Mesendoderm (in vitro differentiated cells): Measurements from ENCODE around the gene TUT7.

Experiments
- DNase-seq: peaks from one replicate; pipeline ENCODE4 v3.0.0; 2013
- H2AK5ac ChIP-seq: 2 replicates; pipeline ENCODE4 v1.6.1; 2013; ENCODE audit warnings: low read length, inconsistent platforms
- H2BK120ac ChIP-seq: 2 replicates; pipeline ENCODE4 v1.6.1; 2013; ENCODE audit warnings: low read depth, mild to moderate bottlenecking, low read length, moderate library complexity, mixed read lengths
- H2BK15ac ChIP-seq: replicated peaks from 2 replicates; pipeline ENCODE4 v1.6.1; 2013; ENCODE audit warnings: low read depth, mild to moderate bottlenecking, moderate library complexity
- H2BK5ac ChIP-seq: 2 replicates; pipeline ENCODE4 v1.6.1; 2013; ENCODE audit warnings: low read length, inconsistent platforms
- H3K18ac ChIP-seq: 2 replicates; pipeline ENCODE4 v1.6.1; 2013; ENCODE audit warnings: mild to moderate bottlenecking, low read length, mixed read lengths
- H3K23ac ChIP-seq: one replicate; pipeline ENCODE4 v1.6.1; 2013; ENCODE audit warnings: low read length
- H3K27ac ChIP-seq: 2 replicates; pipeline ENCODE4 v1.5.1; 2013; ENCODE audit warnings: low read depth, mild to moderate bottlenecking, inconsistent platforms, low read length, moderate library complexity
- H3K27me3 ChIP-seq: 2 replicates; pipeline ENCODE4 v1.6.1; 2013; ENCODE audit warnings: low read length, control low read depth, mild to moderate bottlenecking, inconsistent platforms; ENCODE audit not compliant: insufficient read depth, poor library complexity
- H3K36me3 ChIP-seq: 2 replicates; pipeline ENCODE4 v1.6.1; 2013; ENCODE audit warnings: low read length, inconsistent platforms; ENCODE audit not compliant: control insufficient read depth, insufficient read depth
- H3K4ac ChIP-seq: one replicate; pipeline ENCODE4 v1.6.1; 2013; ENCODE audit warnings: low read depth, mild to moderate bottlenecking, low read length, moderate library complexity
- H3K4me1 ChIP-seq: 2 replicates; pipeline ENCODE4 v1.6.1; 2013; ENCODE audit warnings: low read depth, low read length, inconsistent platforms; ENCODE audit not compliant: control insufficient read depth
- H3K4me2 ChIP-seq: 2 replicates; pipeline ENCODE4 v1.6.1; 2013; ENCODE audit warnings: low read length
- H3K4me3 ChIP-seq: 2 replicates; pipeline ENCODE4 v1.5.1; 2013; ENCODE audit warnings: mild to moderate bottlenecking, low read length
- H3K56ac ChIP-seq: one replicate; pipeline ENCODE4 v1.6.1; 2013; ENCODE audit warnings: low read length
- H3K79me1 ChIP-seq: 2 replicates; pipeline ENCODE4 v1.6.1; 2013; ENCODE audit warnings: low read length, inconsistent platforms
- H3K79me2 ChIP-seq: 2 replicates; pipeline ENCODE4 v1.6.1; 2013; ENCODE audit warnings: mild to moderate bottlenecking, low read length; ENCODE audit not compliant: control insufficient read depth, insufficient read depth
- H3K9ac ChIP-seq: 2 replicates; pipeline ENCODE4 v1.6.1; 2013; ENCODE audit warnings: low read length, inconsistent platforms
- H4K5ac ChIP-seq: one replicate; pipeline ENCODE4 v1.6.1; 2013; ENCODE audit warnings: low read length
- H4K8ac ChIP-seq: one replicate; pipeline ENCODE4 v1.6.1; 2013; ENCODE audit warnings: low read depth, mild to moderate bottlenecking, control low read depth, low read length, moderate library complexity
- WGBS: extraction: QIAGEN DNeasy Blood & Tissue Kit; methylation state at CpG from one replicate; pipeline ENCODE4 v1.1.7; 2013; ENCODE audit warnings: low lambda C conversion rate, missing lambda C conversion rate; ENCODE audit not compliant: insufficient coverage; ENCODE audit errors: extremely low coverage; 5-methylcytosine and 5-hydroxymethylcytosine counted together

The TUT7 gene

GRCh38 chr9:86277072-86277471 lies 77.1 kb downstream of the TUT7 start:
- no peaks in the 10 kb centered on the region for H3K4me1 ChIP-seq
- no CpG with 5 or more reads among the region's 1 CpG for WGBS
- no peak overlapping the region for H3K27ac ChIP-seq
- no peak for DNase-seq
- H3K36me3 ChIP-seq: no peaks in the 10 kb centered on the region
- no peak overlapping the region for H3K4me2 ChIP-seq
- no peak overlapping the region for H2BK120ac ChIP-seq
- H3K56ac ChIP-seq: no peak overlapping the region
- H2BK15ac ChIP-seq: no peak overlapping the region
- H4K8ac ChIP-seq: no peak overlapping the region
- H3K4me3 ChIP-seq: no peak overlapping the region
- H2AK5ac ChIP-seq: no peak overlapping the region
- no peaks in the 10 kb centered on the region for H3K27me3 ChIP-seq
- H2BK5ac ChIP-seq: no peak overlapping the region
- H3K23ac ChIP-seq: no peak overlapping the region
- H3K9ac ChIP-seq: no peak overlapping the region
- H3K18ac ChIP-seq: no peak overlapping the region
- H3K79me1 ChIP-seq: peaks cover 16% of the 10 kb centered on the region
- H3K4ac ChIP-seq: no peak overlapping the region
- H3K79me2 ChIP-seq: peaks cover 26% of the 10 kb centered on the region
- no peak overlapping the region for H4K5ac ChIP-seq

- WGBS: no CpG with 5 or more reads among the region's 3 CpGs
- Histone ChIP-seq H3K18ac (no peak overlapping the region), H3K27ac (no peak overlapping the region), H2BK5ac (no peak overlapping the region), H3K9ac (no peak overlapping the region), H4K5ac (no peak overlapping the region), H3K4me2 (no peak overlapping the region), H3K4me1 (no peaks in the 10 kb centered on the region), H2BK15ac (no peak overlapping the region), H3K56ac (no peak overlapping the region), H3K36me3 (peaks cover 3% of the 10 kb centered on the region), H4K8ac (no peak overlapping the region), H3K4ac (no peak overlapping the region), H2AK5ac (no peak overlapping the region), H3K79me2 (peaks cover 27% of the 10 kb centered on the region), H3K4me3 (no peak overlapping the region), H3K79me1 (peaks cover 18% of the 10 kb centered on the region), H3K23ac (no peak overlapping the region), H3K27me3 (no peaks in the 10 kb centered on the region), H2BK120ac (no peak overlapping the region)
- DNase-seq: peak; percentile 22
Observed at GRCh38 chr9:86275962-86276361, 78.2 kb downstream of the TUT7 start.

- H3K27ac ChIP-seq: no peak overlapping the region
- peaks cover 21% of the 10 kb centered on the region for H3K79me2 ChIP-seq
- H3K4me3 ChIP-seq: no peak overlapping the region
- no peak overlapping the region for H3K4me2 ChIP-seq
- H2BK15ac ChIP-seq: no peak overlapping the region
- H3K27me3 ChIP-seq: no peaks in the 10 kb centered on the region
- H3K56ac ChIP-seq: no peak overlapping the region
- H2BK5ac ChIP-seq: no peak overlapping the region
- no peak for DNase-seq
- H2BK120ac ChIP-seq: no peak overlapping the region
- H3K9ac ChIP-seq: no peak overlapping the region
- H3K36me3 ChIP-seq: peaks cover 4% of the 10 kb centered on the region
- H3K4ac ChIP-seq: no peak overlapping the region
- H4K8ac ChIP-seq: no peak overlapping the region
- H2AK5ac ChIP-seq: no peak overlapping the region
- peaks cover 16% of the 10 kb centered on the region for H3K79me1 ChIP-seq
- no peaks in the 10 kb centered on the region for H3K4me1 ChIP-seq
- no peak overlapping the region for H3K18ac ChIP-seq
- WGBS: no CpG with 5 or more reads among the region's 7 CpGs
- H3K23ac ChIP-seq: no peak overlapping the region
- H4K5ac ChIP-seq: no peak overlapping the region
Observed at GRCh38 chr9:86274821-86275643, 79.2 kb downstream of the TUT7 start.

- Histone ChIP-seq H3K4me2 (no peak overlapping the region), H2BK120ac (no peak overlapping the region), H4K5ac (no peak overlapping the region), H3K4ac (no peak overlapping the region), H3K79me1 (peaks cover 10% of the 10 kb centered on the region), H3K23ac (no peak overlapping the region), H3K56ac (no peak overlapping the region), H3K27me3 (no peaks in the 10 kb centered on the region), H2BK5ac (no peak overlapping the region), H2BK15ac (no peak overlapping the region), H4K8ac (no peak overlapping the region), H2AK5ac (no peak overlapping the region), H3K18ac (no peak overlapping the region), H3K36me3 (peaks cover 4% of the 10 kb centered on the region), H3K27ac (no peak overlapping the region), H3K4me3 (no peak overlapping the region), H3K79me2 (peaks cover 12% of the 10 kb centered on the region), H3K4me1 (no peaks in the 10 kb centered on the region), H3K9ac (no peak overlapping the region)
- no peak for DNase-seq
- WGBS: no CpG with 5 or more reads among the region's 4 CpGs
Observed at GRCh38 chr9:86272221-86272620, 82.0 kb downstream of the TUT7 start.

- Histone ChIP-seq H3K4ac (no peak overlapping the region), H3K23ac (no peak overlapping the region), H3K36me3 (peaks cover 2% of the 10 kb centered on the region), H3K56ac (no peak overlapping the region), H3K4me2 (no peak overlapping the region), H3K4me3 (no peak overlapping the region), H4K8ac (no peak overlapping the region), H3K4me1 (no peaks in the 10 kb centered on the region), H2BK120ac (no peak overlapping the region), H3K27ac (no peak overlapping the region), H3K18ac (no peak overlapping the region), H2BK15ac (no peak overlapping the region), H3K79me2 (peaks cover 2% of the 10 kb centered on the region), H3K79me1 (peaks cover 2% of the 10 kb centered on the region), H3K9ac (no peak overlapping the region), H3K27me3 (no peaks in the 10 kb centered on the region), H2BK5ac (no peak overlapping the region), H4K5ac (no peak overlapping the region), H2AK5ac (no peak overlapping the region)
- WGBS: no CpG with 5 or more reads among the region's 6 CpGs
- DNase-seq: no peak
Observed at GRCh38 chr9:86263876-86264275, 90.3 kb downstream of the TUT7 start.

- H3K27me3 ChIP-seq: no peaks in the 10 kb centered on the region
- no peak overlapping the region for H3K4ac ChIP-seq
- no peak overlapping the region for H3K4me3 ChIP-seq
- H3K27ac ChIP-seq: no peak overlapping the region
- H3K56ac ChIP-seq: no peak overlapping the region
- no peak overlapping the region for H2AK5ac ChIP-seq
- no peak overlapping the region for H4K5ac ChIP-seq
- H3K4me1 ChIP-seq: no peaks in the 10 kb centered on the region
- DNase-seq: no peak
- no peak overlapping the region for H2BK5ac ChIP-seq
- no peak overlapping the region for H3K4me2 ChIP-seq
- no peak overlapping the region for H3K23ac ChIP-seq
- H4K8ac ChIP-seq: no peak overlapping the region
- no peaks in the 10 kb centered on the region for H3K79me1 ChIP-seq
- no peak overlapping the region for H2BK15ac ChIP-seq
- no CpG with 5 or more reads among the region's 4 CpGs for WGBS
- peaks cover 2% of the 10 kb centered on the region for H3K36me3 ChIP-seq
- no peak overlapping the region for H2BK120ac ChIP-seq
- no peak overlapping the region for H3K18ac ChIP-seq
- no peak overlapping the region for H3K9ac ChIP-seq
- no peaks in the 10 kb centered on the region for H3K79me2 ChIP-seq
Observed at GRCh38 chr9:86262492-86262891, 91.7 kb downstream of the TUT7 start.
